Measurements from ENCODE around the gene SETD1B. TPM values are rescaled to one million over a fixed set of nuclear protein-coding genes. Genes with fewer than 3 reads are reported as not detected.

SETD1B gene
- total RNA-seq, 1 donor from 2014 or later: 7.9 TPM

GRCh38 chr12:121820056-121820455 lies 16.2 kb downstream of the SETD1B start:
- intact Hi-C loops (cut with micrococcal nuclease): no loop called here
- Histone ChIP-seq H3K27me3 (ENCODE audit: low read depth) (no peaks in the 10 kb centered on the region), H3K9me3 (replicated peaks) (no peaks in the 10 kb centered on the region), H3K4me3 (no peak overlapping the region), H3K36me3 (peaks cover 92% of the 10 kb centered on the region), H3K4me1 (no peaks in the 10 kb centered on the region), H3K27ac (replicated peaks) (no peak overlapping the region)
- TF ChIP-seq CTCF (IDR thresholded peaks at IDR 0.05; ENCODE audit: borderline replicate concordance): no peak
- DNase-seq: no peak

DNA sequence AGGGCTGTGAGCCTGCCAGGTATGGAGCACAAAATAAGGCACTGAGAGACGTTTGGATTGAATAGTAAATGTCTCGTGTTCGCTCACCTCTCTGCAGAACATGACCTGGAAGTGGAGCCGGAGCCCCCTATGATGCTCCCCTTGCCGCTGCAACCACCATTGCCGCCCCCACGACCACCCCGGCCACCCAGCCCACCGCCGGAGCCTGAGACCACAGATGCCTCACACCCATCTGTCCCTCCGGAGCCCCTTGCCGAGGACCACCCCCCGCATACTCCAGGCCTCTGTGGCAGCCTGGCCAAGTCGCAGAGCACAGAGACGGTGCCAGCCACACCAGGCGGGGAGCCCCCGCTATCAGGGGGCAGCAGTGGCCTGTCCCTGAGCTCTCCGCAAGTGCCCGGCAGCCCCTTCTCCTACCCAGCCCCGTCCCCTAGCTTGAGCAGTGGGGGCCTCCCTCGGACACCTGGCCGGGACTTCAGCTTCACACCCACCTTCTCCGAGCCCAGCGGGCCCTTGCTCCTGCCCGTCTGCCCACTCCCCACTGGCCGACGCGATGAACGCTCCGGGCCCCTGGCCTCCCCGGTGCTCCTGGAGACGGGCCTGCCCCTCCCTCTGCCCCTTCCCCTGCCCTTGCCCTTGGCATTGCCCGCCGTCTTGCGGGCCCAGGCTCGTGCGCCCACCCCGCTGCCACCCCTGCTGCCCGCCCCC lies 18.7 kb downstream of the SETD1B start:
- no peak for DNase-seq
- Histone ChIP-seq H3K4me3 (no peak overlapping the region), H3K9me3 (replicated peaks) (no peaks in the 10 kb centered on the region), H3K27ac (replicated peaks) (no peak overlapping the region), H3K4me1 (peaks cover 6% of the 10 kb centered on the region), H3K36me3 (peaks cover 80% of the 10 kb centered on the region), H3K27me3 (ENCODE audit: low read depth) (no peaks in the 10 kb centered on the region)
- intact Hi-C loops (cut with micrococcal nuclease): no loop called here
- TF ChIP-seq CTCF (IDR thresholded peaks at IDR 0.05; ENCODE audit: borderline replicate concordance): no peak

DNA sequence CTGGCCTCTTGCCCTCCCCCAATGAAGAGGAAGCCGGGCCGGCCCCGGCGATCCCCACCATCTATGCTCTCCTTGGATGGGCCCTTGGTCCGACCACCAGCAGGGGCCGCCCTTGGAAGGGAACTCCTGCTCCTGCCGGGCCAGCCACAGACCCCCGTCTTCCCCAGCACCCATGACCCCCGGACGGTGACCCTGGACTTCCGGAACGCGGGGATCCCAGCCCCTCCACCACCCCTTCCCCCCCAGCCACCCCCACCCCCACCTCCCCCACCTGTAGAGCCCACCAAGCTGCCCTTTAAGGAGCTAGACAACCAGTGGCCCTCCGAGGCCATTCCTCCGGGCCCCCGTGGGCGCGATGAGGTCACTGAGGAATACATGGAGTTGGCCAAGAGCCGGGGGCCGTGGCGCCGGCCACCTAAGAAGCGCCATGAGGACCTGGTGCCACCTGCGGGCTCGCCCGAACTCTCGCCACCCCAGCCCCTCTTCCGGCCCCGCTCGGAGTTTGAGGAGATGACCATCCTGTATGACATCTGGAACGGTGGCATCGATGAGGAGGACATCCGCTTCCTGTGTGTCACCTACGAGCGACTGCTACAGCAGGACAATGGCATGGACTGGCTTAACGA lies 19.4 kb downstream of the SETD1B start:
- no peaks in the 10 kb centered on the region for H3K27me3 ChIP-seq (ENCODE audit: low read depth)
- peaks cover 6% of the 10 kb centered on the region for H3K4me1 ChIP-seq
- intact Hi-C loops (cut with micrococcal nuclease): no loop called here
- H3K4me3 ChIP-seq: no peak overlapping the region
- peaks cover 80% of the 10 kb centered on the region for H3K36me3 ChIP-seq
- no peak overlapping the region for H3K27ac ChIP-seq (replicated peaks)
- no peaks in the 10 kb centered on the region for H3K9me3 ChIP-seq (replicated peaks)
- DNase-seq: no peak
- no peak for TF ChIP-seq CTCF (IDR thresholded peaks at IDR 0.05; ENCODE audit: borderline replicate concordance)

DNA sequence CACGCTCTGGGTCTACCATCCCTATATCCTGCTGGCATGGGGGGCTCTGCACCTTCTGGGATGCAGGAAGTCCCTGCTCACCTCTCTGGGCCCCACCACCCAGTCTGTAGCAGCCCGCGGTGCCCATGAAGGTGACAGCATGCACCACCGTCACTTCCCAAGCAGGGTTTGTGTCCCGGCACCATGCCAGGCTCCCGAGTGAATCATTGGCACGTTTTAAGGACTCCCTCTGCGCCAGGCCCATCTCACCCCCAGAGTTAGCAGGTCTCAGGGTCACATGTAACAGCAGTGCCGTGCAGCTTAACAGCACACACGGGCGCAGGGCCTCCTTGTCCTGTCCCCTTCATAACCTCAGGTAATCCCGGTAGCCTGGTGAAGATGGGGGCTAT lies 19.9 kb downstream of the SETD1B start:
- no peak for DNase-seq
- no peaks in the 10 kb centered on the region for H3K27me3 ChIP-seq (ENCODE audit: low read depth)
- TF ChIP-seq CTCF (IDR thresholded peaks at IDR 0.05; ENCODE audit: borderline replicate concordance): no peak
- H3K4me1 ChIP-seq: peaks cover 8% of the 10 kb centered on the region
- no peak overlapping the region for H3K27ac ChIP-seq (replicated peaks)
- no peak overlapping the region for H3K4me3 ChIP-seq
- intact Hi-C loops (cut with micrococcal nuclease): no loop called here
- H3K9me3 ChIP-seq (replicated peaks): no peaks in the 10 kb centered on the region
- peaks cover 80% of the 10 kb centered on the region for H3K36me3 ChIP-seq

DNA sequence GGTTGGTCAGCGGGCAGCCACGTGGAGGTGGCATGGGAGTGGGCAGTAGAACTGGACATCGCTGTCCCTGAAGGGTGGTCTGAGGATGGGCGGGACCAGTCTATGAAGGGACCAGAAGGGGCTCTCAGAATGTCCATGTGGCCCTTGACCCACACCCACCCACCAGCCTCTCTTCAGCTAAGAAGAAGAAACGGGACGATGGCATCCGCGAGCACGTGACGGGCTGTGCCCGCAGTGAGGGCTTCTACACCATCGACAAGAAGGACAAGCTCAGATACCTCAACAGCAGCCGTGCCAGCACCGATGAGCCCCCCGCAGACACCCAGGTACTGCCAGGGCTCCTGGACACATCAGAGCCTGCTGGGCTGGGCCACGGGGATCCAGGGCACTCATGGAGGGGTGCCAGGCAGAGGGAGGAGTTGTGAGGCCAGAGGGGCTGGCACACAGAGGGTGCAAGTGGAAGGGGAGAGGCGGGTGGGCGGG lies 21.3 kb downstream of the SETD1B start:
- Histone ChIP-seq H3K27me3 (ENCODE audit: low read depth) (no peaks in the 10 kb centered on the region), H3K36me3 (peaks cover 78% of the 10 kb centered on the region), H3K27ac (replicated peaks) (no peak overlapping the region), H3K9me3 (replicated peaks) (no peaks in the 10 kb centered on the region), H3K4me1 (peaks cover 21% of the 10 kb centered on the region), H3K4me3 (no peak overlapping the region)
- no peak for DNase-seq
- intact Hi-C loops (cut with micrococcal nuclease): no loop called here
- no peak for TF ChIP-seq CTCF (IDR thresholded peaks at IDR 0.05; ENCODE audit: borderline replicate concordance)
